DND-41 (cell line): ENCODE data around the gene QPCTL.

ENCODE experiments used
- ATAC-seq: fragments of 200-7000 bp; cut with Tn5 transposase; 3 replicates; pipeline ENCODE4 v1.9.1; 2021; ENCODE audit warnings: low read depth; ENCODE audit not compliant: insufficient read depth
- DNase-seq: peaks from one replicate; pipeline ENCODE4 v3.0.0-alpha.2; 2020
- H2AFZ ChIP-seq: 2 replicates; pipeline ENCODE4 v1.6.0; 2012; ENCODE audit warnings: low read depth, low read length
- H3K27ac ChIP-seq: 2 replicates; pipeline ENCODE4 v1.5.1; 2012; ENCODE audit warnings: low read length, inconsistent platforms
- H3K27me3 ChIP-seq: fragments of 200-600 bp; sonication (generic); 2 replicates; pipeline ENCODE4 v1.6.0; 2012; ENCODE audit warnings: low read length, mild to moderate bottlenecking, inconsistent platforms; ENCODE audit not compliant: insufficient read depth, poor library complexity
- H3K36me3 ChIP-seq: 2 replicates; pipeline ENCODE4 v1.5.1; 2012; ENCODE audit warnings: low read length, inconsistent platforms; ENCODE audit not compliant: insufficient read depth
- H3K4me1 ChIP-seq: 2 replicates; pipeline ENCODE4 v1.5.1; 2012; ENCODE audit warnings: mild to moderate bottlenecking, low read length; ENCODE audit not compliant: insufficient read depth
- H3K4me2 ChIP-seq: 2 replicates; pipeline ENCODE4 v1.6.0; 2012; ENCODE audit warnings: mild to moderate bottlenecking, moderate library complexity, low read length, inconsistent platforms; ENCODE audit not compliant: insufficient read depth
- H3K4me3 ChIP-seq, 2 experiments: fragments of 200-600 bp in 1 of 2; shearing (Covaris generic) in 1 of 2; 2 replicates each; pipeline ENCODE4 v1.5.1; 2012 to 2016; ENCODE audit warnings: inconsistent platforms in 2 of 2, low read length in 2 of 2, mild to moderate bottlenecking in 2 of 2, low read depth in 1 of 2, moderate library complexity in 1 of 2
- H3K79me2 ChIP-seq: 2 replicates; pipeline ENCODE4 v1.6.0; 2012; ENCODE audit warnings: low read length, inconsistent platforms; ENCODE audit not compliant: insufficient read depth
- H3K9ac ChIP-seq: 2 replicates; pipeline ENCODE4 v1.6.0; 2012; ENCODE audit warnings: low read depth, mild to moderate bottlenecking, inconsistent platforms, low read length, moderate library complexity
- H3K9me3 ChIP-seq: 2 replicates; pipeline ENCODE4 v1.5.1; 2012; ENCODE audit warnings: low read length, moderate library complexity, mild to moderate bottlenecking, inconsistent platforms; ENCODE audit not compliant: insufficient read depth, severe bottlenecking
- H4K20me1 ChIP-seq: 2 replicates; pipeline ENCODE4 v1.6.0; 2012; ENCODE audit warnings: low read length; ENCODE audit not compliant: insufficient read depth
- EZH2 ChIP-seq: IDR thresholded peaks from 3 replicates; pipeline ENCODE4 v1.6.1; 2012; ENCODE audit warnings: borderline replicate concordance, low read depth, mild to moderate bottlenecking, moderate library complexity, low read length, inconsistent platforms; ENCODE audit not compliant: severe bottlenecking
- TF ChIP-seq, protein P1 (sequence below): IDR thresholded peaks from 2 replicates; pipeline ENCODE4 v1.5.1; 2012; ENCODE audit warnings: borderline replicate concordance, low read length, moderate library complexity, mild to moderate bottlenecking; ENCODE audit not compliant: poor library complexity, severe bottlenecking; ENCODE audit errors: extremely low read depth

Gene QPCTL

GRCh38 chr19:45645068-45645630 is 47.3 kb upstream of the QPCTL start:
- H3K9me3 ChIP-seq: no peaks in the 10 kb centered on the region
- H3K4me1 ChIP-seq: peaks cover 47% of the 10 kb centered on the region
- peak overlapping the region in 1 of 2 experiments; percentile 59; a peak in 2 of 4 replicates for H3K4me3 ChIP-seq
- peak overlapping the region; percentile 46; the same call in 1 of the 2 replicates for H3K9ac ChIP-seq
- peak overlapping the region; percentile 69 for H3K4me2 ChIP-seq
- H3K36me3 ChIP-seq: no peaks in the 10 kb centered on the region
- H4K20me1 ChIP-seq: 0 out of 2 replicates have a peak, but pooled peaks cover 5% of the 10 kb centered on the region
- no peaks in the 10 kb centered on the region for H3K27me3 ChIP-seq
- DNase-seq: no peak
- TF ChIP-seq, protein P1, sequence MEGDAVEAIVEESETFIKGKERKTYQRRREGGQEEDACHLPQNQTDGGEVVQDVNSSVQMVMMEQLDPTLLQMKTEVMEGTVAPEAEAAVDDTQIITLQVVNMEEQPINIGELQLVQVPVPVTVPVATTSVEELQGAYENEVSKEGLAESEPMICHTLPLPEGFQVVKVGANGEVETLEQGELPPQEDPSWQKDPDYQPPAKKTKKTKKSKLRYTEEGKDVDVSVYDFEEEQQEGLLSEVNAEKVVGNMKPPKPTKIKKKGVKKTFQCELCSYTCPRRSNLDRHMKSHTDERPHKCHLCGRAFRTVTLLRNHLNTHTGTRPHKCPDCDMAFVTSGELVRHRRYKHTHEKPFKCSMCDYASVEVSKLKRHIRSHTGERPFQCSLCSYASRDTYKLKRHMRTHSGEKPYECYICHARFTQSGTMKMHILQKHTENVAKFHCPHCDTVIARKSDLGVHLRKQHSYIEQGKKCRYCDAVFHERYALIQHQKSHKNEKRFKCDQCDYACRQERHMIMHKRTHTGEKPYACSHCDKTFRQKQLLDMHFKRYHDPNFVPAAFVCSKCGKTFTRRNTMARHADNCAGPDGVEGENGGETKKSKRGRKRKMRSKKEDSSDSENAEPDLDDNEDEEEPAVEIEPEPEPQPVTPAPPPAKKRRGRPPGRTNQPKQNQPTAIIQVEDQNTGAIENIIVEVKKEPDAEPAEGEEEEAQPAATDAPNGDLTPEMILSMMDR: no peak
- TF ChIP-seq EZH2: no peak
- no peak overlapping the region for H3K27ac ChIP-seq
- no peaks in the 10 kb centered on the region for H3K79me2 ChIP-seq
- no peak overlapping the region for H2AFZ ChIP-seq
- ATAC-seq: no peak

- ATAC-seq (peak; percentile 84), DNase-seq (peak; percentile 91)
- H3K36me3 ChIP-seq: no peaks in the 10 kb centered on the region
- peak overlapping the region; percentile 46 for H3K9ac ChIP-seq
- TF ChIP-seq, protein P1: no peak
- TF ChIP-seq EZH2: no peak
- peak overlapping the region; percentile 36 for H3K27ac ChIP-seq
- no peaks in the 10 kb centered on the region for H3K79me2 ChIP-seq
- H4K20me1 ChIP-seq: 0 out of 2 replicates have a peak, but pooled peaks cover 5% of the 10 kb centered on the region
- no peaks in the 10 kb centered on the region for H3K9me3 ChIP-seq
- peak overlapping the region; percentile 82 for H2AFZ ChIP-seq
- peak overlapping the region; percentile 69 for H3K4me2 ChIP-seq
- H3K4me3 ChIP-seq: peak overlapping the region; percentile 0 to 59; a peak in 3 of 4 replicates
- H3K4me1 ChIP-seq: peaks cover 41% of the 10 kb centered on the region
- H3K27me3 ChIP-seq: no peaks in the 10 kb centered on the region
These were observed 46.7 kb upstream of the QPCTL start for GRCh38 chr19:45645631-45646344.

DNA sequence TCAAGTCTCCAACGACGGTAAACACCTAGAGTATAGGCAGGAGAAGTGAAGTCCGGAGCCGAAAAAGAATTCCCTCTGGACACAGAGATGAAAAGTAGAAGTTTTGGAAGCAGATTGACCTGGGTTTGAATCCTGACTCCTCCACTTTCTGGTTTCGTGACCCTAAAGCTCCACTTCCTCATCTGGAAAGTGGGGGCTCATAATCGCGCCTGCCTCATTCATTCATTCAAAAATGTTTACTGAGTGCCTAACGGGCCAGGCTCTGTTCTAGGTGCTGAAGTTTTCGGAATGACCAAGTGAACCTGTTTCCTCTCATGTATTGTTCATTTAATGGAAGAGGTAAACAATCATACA is 46.1 kb upstream of the QPCTL start:
- DNase-seq (no peak), ATAC-seq (no peak)
- Histone ChIP-seq H2AFZ (peak overlapping the region; percentile 82), H3K27me3 (no peaks in the 10 kb centered on the region), H3K36me3 (no peaks in the 10 kb centered on the region), H3K9me3 (no peaks in the 10 kb centered on the region), H3K4me3 (peak overlapping the region in 1 of 2 experiments; percentile 59; a peak in 3 of 4 replicates), H3K4me1 (peaks cover 36% of the 10 kb centered on the region), H3K27ac (peak overlapping the region; percentile 36), H3K4me2 (peak overlapping the region; percentile 69), H3K9ac (peak overlapping the region; percentile 46), H4K20me1 (0 out of 2 replicates have a peak, but pooled peaks cover 5% of the 10 kb centered on the region), H3K79me2 (no peaks in the 10 kb centered on the region)
- TF ChIP-seq EZH2: no peak

- DNase-seq: no peak
- Histone ChIP-seq H3K27ac (no peak overlapping the region), H3K4me2 (no peak overlapping the region), H3K9me3 (no peaks in the 10 kb centered on the region), H3K36me3 (no peaks in the 10 kb centered on the region), H4K20me1 (no peaks in the 10 kb centered on the region), H2AFZ (no peak overlapping the region), H3K27me3 (no peaks in the 10 kb centered on the region), H3K9ac (no peak overlapping the region), H3K4me3 (no peak overlapping the region), H3K4me1 (peaks cover 10% of the 10 kb centered on the region), H3K79me2 (no peaks in the 10 kb centered on the region)
- ATAC-seq: no peak
- no peak for TF ChIP-seq EZH2
- TF ChIP-seq, protein P1: no peak
These were observed 41.7 kb upstream of the QPCTL start for GRCh38 chr19:45650722-45651121.
